Activated CD4-positive, alpha-beta T cell treated with anti-CD3 and anti-CD28 coated beads for 36 hours (primary cell): ENCODE data around the gene CASP6. TPM values are rescaled to one million over a fixed set of nuclear protein-coding genes. Genes with fewer than 3 reads are reported as not detected.

Experiments used
- ATAC-seq: fragments of 200-7000 bp; cut with Tn5 transposase; one replicate; pipeline ENCODE4 v1.10.0; 2021; ENCODE audit warnings: mild to moderate bottlenecking, moderate library complexity
- CTCF ChIA-PET: fragments of 350-600 bp; sonication (Branson Sonifier 250); formaldehyde crosslinking; loops from one replicate; lab custom pipeline; 2021; ENCODE audit warnings: antibody characterized with exemption; lab: Charles Lee
- POLR2A ChIA-PET: fragments of 350-600 bp; sonication (Branson Sonifier 250); formaldehyde crosslinking; loops from one replicate; lab custom pipeline; 2021; ENCODE audit warnings: antibody characterized with exemption, inconsistent platforms; lab: Charles Lee
- DNase-seq: peaks from one replicate; pipeline ENCODE4 v3.0.0-alpha.2; 2020
- H3K27ac Mint-ChIP-seq: one replicate; pipeline ENCODE4 v1.8.0; 2021; ENCODE audit warnings: mixed read lengths
- H3K27me3 Mint-ChIP-seq: one replicate; pipeline ENCODE4 v1.8.0; 2021; ENCODE audit warnings: mixed read lengths
- H3K36me3 Mint-ChIP-seq: one replicate; pipeline ENCODE4 v1.8.0; 2021; ENCODE audit warnings: low read depth, mixed read lengths
- H3K4me1 Mint-ChIP-seq: one replicate; pipeline ENCODE4 v1.8.0; 2021; ENCODE audit warnings: mixed read lengths
- H3K4me3 Mint-ChIP-seq: one replicate; pipeline ENCODE4 v1.8.0; 2021; ENCODE audit warnings: mild to moderate bottlenecking, moderate library complexity, mixed read lengths
- H3K9me3 Mint-ChIP-seq: one replicate; pipeline ENCODE4 v1.8.0; 2021; ENCODE audit warnings: low read depth, mixed read lengths
- intact Hi-C, 2 experiments: fragments of 100-400 bp; cut with DNase I in 1 of 2; cut with micrococcal nuclease in 1 of 2; formaldehyde crosslinking; loops; one replicate each; pipeline versions ENCODE4 v1.14.2 to v1.15.1; 2022 to 2024; cut with DNase I, micrococcal nuclease
- total RNA-seq, 2 experiments: library from RNA; stranded (reverse); gene quantifications; one replicate each; pipeline ENCODE4 v1.2.3, GENCODE V29; 2021

CASP6 gene
- total RNA-seq, 2 experiments from 2014 or later = 23.3 to 26.5 TPM

DNA sequence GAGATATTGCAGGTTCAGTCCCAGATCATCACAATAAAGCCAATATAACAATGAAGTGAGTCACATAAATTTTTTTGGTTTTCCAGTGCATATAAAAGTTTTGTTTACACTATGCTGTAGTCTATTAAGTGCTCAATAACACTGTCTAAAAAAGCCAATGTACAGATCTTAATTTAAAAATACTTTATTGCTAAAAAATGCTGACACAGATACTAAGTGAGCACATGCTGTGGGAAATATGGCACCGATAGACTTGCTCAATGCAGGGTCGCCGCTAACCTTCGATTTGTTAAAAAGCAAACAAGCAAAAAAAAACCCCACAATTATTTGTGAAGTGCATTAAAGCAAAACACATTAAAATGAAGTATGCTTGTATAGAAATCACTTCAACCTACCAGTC, 16.4 kb upstream of the CASP6 start:
- H3K36me3 Mint-ChIP-seq = peaks cover 25% of the 10 kb centered on the region
- no peaks in the 10 kb centered on the region for H3K9me3 Mint-ChIP-seq
- CTCF ChIA-PET = no interaction called here
- DNase-seq (no peak), ATAC-seq (no peak)
- no peaks in the 10 kb centered on the region for H3K27me3 Mint-ChIP-seq
- intact Hi-C loops = loop anchor here in 1 of 2 experiments (10.0 kb wide), 1 partner anchor 1065 kb away; the partner anchor contains the start of gene OSTC
- H3K4me3 Mint-ChIP-seq = no peak overlapping the region
- POLR2A ChIA-PET = no interaction called here
- H3K4me1 Mint-ChIP-seq = peaks cover 2% of the 10 kb centered on the region
- H3K27ac Mint-ChIP-seq = no peak overlapping the region

DNA sequence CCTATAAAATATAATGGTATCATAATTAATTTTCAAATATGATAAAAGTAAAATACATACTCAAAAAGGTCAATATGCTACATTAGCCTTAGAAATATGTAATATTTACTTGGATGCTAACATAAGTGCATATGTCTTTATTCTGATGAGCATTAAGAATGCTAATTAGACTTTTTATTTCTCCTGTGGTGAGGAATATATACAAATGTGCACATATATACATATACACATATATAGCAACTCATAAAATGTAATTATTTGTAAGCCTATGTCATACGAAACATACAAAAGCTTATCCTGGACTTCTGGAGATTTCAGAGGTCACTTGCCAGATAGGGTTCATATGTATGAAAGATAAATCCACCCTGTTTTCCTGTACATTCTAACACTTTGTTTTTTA, 15.5 kb upstream of the CASP6 start:
- ATAC-seq = no peak
- Mint-ChIP-seq H3K9me3 (no peaks in the 10 kb centered on the region), H3K4me1 (no peaks in the 10 kb centered on the region), H3K4me3 (no peak overlapping the region), H3K36me3 (peaks cover 24% of the 10 kb centered on the region), H3K27ac (no peak overlapping the region), H3K27me3 (no peaks in the 10 kb centered on the region)
- ChIA-PET CTCF (no interaction called here), POLR2A (no interaction called here)
- no peak for DNase-seq
- intact Hi-C loops = no loop called here

DNA sequence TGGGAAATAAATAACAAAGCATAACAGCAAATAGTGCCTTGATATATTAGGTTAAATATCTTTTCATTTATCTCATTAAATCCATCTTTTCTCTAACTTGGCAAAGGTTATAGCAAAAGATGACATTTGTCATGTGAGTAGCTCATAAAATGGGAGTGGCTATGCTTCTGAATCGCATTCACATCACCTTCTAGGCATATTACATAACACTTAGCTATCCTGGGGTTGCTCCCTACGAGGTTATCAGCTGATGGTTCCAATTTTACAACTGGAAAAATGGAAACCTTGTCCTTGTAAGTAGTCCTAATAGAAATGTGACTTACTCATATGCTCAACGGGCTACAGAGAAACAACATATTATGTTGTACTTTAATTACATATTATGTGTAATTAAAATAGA, 10.3 kb upstream of the CASP6 start:
- ChIA-PET POLR2A (no interaction called here), CTCF (interaction anchor here (2.6 kb wide), 1 partner anchor 12 kb away, joined by 6 read pairs; no protein-coding TSS in a partner anchor)
- no peak overlapping the region for H3K27ac Mint-ChIP-seq
- no peaks in the 10 kb centered on the region for H3K4me1 Mint-ChIP-seq
- DNase-seq (no peak), ATAC-seq (no peak)
- no peak overlapping the region for H3K4me3 Mint-ChIP-seq
- no peaks in the 10 kb centered on the region for H3K27me3 Mint-ChIP-seq
- H3K36me3 Mint-ChIP-seq = peaks cover 20% of the 10 kb centered on the region
- H3K9me3 Mint-ChIP-seq = no peaks in the 10 kb centered on the region
- intact Hi-C loops = no loop called here

DNA sequence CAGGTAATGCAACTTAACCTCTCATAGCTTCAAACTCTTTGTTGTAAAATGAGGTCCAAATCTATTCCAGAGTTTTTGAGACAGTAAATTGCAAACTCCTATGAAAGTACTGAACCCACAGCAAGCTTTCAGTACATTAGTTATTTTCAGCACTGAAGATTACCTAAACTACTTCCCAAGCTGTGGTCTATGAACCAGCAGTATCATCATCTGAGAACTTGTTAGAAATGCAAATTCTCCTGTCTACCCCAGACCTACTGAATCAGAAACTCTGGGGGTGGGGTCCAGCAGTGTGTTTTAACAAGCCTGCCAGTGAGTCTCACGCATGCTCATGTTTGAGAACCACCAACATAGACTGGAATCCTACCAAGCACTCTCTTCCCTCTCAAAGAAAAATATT, 5.7 kb upstream of the CASP6 start:
- Mint-ChIP-seq H3K9me3 (no peaks in the 10 kb centered on the region), H3K4me3 (no peak overlapping the region), H3K36me3 (peaks cover 3% of the 10 kb centered on the region), H3K4me1 (peaks cover 4% of the 10 kb centered on the region), H3K27me3 (no peaks in the 10 kb centered on the region), H3K27ac (no peak overlapping the region)
- POLR2A ChIA-PET = no interaction called here
- CTCF ChIA-PET = interaction anchor here (0.6 kb wide), 2 partner anchors 530 to 1137 kb away, joined by 3 read pairs; no protein-coding TSS in a partner anchor
- intact Hi-C loops = loop anchor here in 1 of 2 experiments (10.0 kb wide), 2 partner anchors 144 to 236 kb away; partner anchors contain the start of gene MCUB
- DNase-seq = no peak
- ATAC-seq = no peak

DNA sequence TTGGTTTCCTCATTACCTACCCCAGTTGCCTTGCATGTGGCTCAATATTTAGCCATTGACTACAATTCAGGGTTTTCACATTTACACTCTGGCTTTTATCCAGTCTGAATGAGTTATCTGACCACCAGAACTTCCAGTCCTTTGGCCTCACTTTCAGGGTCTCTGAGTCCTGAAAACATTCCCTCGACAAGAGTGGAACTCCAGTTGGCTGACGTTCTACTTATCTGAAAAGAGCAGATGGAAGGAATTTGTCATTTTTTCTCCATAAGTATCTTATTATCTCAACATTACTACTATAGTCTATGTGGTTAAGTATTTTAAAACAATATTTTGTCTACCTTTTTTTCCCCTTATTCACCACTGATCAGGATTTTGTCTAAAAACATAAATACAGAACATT, 5.2 kb upstream of the CASP6 start:
- ChIA-PET CTCF (interaction anchor here (0.6 kb wide), 2 partner anchors 529 to 1136 kb away, joined by 3 read pairs; no protein-coding TSS in a partner anchor), POLR2A (no interaction called here)
- H3K36me3 Mint-ChIP-seq = peaks cover 3% of the 10 kb centered on the region
- no peak overlapping the region for H3K4me3 Mint-ChIP-seq
- no peaks in the 10 kb centered on the region for H3K27me3 Mint-ChIP-seq
- H3K9me3 Mint-ChIP-seq = no peaks in the 10 kb centered on the region
- no peak overlapping the region for H3K27ac Mint-ChIP-seq
- DNase-seq (no peak), ATAC-seq (no peak)
- intact Hi-C loops = loop anchor here in 1 of 2 experiments (10.0 kb wide), 2 partner anchors 144 to 236 kb away; partner anchors contain the start of gene MCUB
- H3K4me1 Mint-ChIP-seq = peaks cover 9% of the 10 kb centered on the region

DNA sequence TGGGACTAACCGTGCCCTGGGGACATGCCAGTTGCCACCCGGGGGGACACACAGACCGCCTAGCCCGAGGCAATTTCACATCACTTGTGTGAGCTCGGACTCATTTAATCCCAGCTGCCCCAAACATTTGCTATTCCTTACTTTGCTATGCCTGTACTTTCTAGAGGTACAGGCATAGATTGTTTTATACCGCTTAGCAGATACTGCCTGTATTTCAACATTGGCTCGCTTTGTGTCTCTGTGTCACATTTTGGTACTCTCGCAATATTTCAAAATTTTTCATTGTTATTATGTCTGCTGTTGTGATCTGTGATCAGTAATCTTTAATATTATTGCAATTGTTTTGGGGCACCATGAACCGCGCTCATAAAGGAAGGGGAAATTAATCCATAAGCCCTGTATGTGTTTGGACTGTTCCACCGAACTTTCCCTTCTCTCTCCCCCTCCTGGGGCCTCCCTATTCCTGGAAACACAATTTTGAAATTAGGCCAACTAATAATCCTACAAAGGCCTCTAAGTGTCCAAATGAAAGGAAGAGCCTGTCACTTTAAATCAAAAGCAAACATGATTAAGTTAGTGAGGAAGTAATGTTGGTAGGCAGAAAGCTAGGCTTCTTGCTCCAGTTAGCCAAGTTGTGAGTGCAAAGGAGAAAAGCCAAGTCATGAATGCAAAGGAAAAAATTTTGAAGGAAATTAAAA, 568 bp upstream of the CASP6 start:
- H3K9me3 Mint-ChIP-seq = no peaks in the 10 kb centered on the region
- no peaks in the 10 kb centered on the region for H3K36me3 Mint-ChIP-seq

DNA sequence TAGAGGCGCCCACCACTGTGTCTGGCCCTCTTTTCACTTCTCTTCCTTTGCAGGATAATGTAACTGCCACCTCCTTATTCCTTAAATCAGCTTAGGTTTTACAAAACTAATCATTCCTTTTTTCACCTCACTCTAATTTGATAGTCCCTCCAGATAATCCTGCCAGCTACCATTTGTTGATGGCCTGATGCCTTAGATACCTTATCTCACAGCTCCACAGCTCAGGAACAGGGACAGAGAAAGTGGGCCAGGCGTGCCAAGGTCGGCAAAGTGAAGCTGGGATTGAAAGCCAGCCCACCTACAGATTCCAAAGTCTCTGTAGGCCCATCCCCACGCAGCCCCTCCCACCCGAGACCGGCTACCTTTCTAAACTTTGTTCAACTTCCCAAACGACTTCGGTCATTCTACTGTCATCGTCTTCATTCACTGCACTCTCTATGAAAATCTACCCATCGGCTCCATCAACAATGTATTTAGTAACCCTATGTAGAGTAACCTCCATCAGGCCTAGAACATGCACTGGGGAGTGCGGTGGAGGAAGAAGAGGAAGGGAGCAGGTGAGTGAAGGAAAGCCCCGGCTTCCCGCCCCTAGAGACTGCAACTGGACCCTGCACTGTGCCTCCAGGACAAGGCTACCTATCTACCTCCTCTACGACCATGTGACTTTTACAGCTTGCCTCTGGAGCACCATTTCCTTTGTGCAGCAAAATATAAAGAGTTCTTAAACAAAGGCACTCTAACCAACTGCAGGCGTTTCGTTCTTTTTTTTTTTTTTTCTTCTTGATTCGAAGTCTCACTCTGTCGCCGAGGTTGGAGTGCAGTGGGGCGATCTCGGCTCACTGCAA, 1.5 kb downstream of the CASP6 start:
- Mint-ChIP-seq H3K27ac (peak overlapping the region; percentile 78), H3K9me3 (no peaks in the 10 kb centered on the region), H3K27me3 (no peaks in the 10 kb centered on the region), H3K36me3 (peaks cover 9% of the 10 kb centered on the region), H3K4me1 (peaks cover 40% of the 10 kb centered on the region), H3K4me3 (peak overlapping the region; percentile 89)
- POLR2A ChIA-PET = interaction anchor here (1.7 kb wide), 1 partner anchor 28 kb away, joined by 7 read pairs; the partner anchor contains the start of gene PLA2G12A
- peak; percentile 21 for DNase-seq
- CTCF ChIA-PET = interaction anchor here (0.7 to 1.6 kb wide), 6 partner anchors 12 to 422 kb away, joined by 3 to 9 read pairs (median 4); no protein-coding TSS in a partner anchor
- peak; percentile 13 for ATAC-seq
- intact Hi-C loops = loop anchor here (2.0 to 10.0 kb wide), 7 partner anchors 27 to 276 kb away; partner anchors contain the start of genes MCUB (in 1 of the 2) and SEC24B (in 1 of the 2)

More for the DNA sequence above, 568 bp upstream of the CASP6 start:
- DNase-seq (no peak), ATAC-seq (no peak)
- ChIA-PET POLR2A (interaction anchor here (0.6 kb wide), 1 partner anchor 144 kb away, joined by 5 read pairs; the partner anchor contains the start of gene MCUB), CTCF (interaction anchor here (0.6 to 1.4 kb wide), 8 partner anchors 9 to 300 kb away, joined by 3 read pairs; no protein-coding TSS in a partner anchor)
- Mint-ChIP-seq H3K4me1 (peaks cover 30% of the 10 kb centered on the region), H3K4me3 (peak overlapping the region; percentile 89), H3K27ac (peak overlapping the region; percentile 62), H3K27me3 (no peaks in the 10 kb centered on the region)
- intact Hi-C loops = loop anchor here (1.0 to 10.0 kb wide), 11 partner anchors 25 to 273 kb away; partner anchors contain the start of genes MCUB (in 2 of the 2), SEC24B (in 2 of the 2) and GAR1 (in 1 of the 2)

DNA sequence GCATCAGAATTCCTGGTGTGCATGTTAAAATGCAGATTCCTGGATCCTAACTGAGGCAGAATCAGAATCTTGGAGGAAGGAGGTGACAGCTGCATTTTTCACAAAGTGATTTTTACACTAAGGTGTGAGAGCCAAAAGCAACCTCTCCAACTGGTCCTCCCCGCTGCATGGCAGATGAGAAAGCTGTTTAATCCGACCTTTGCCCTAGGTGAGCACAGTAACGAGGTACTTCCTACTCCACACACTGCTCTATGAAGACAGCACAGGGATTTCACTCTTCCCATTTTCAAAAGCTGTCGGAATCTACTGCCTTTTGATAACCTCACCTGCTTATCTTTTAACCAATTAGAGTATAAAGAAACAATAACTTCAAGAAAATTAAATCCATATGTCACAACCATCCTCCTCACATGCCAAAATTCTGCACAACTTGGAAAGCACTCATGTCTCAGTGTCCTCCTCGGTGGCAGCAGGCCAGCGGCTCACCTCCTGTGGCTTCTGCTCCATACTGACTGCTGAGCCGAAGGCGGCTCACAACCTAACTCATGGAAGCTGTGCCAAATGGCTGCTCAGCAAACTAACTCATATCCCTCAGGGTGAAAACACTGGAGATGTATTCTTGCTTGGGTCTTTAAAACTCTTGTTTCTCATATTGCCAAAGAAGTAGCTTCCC, 3.6 kb downstream of the CASP6 start:
- DNase-seq (no peak), ATAC-seq (no peak)
- Mint-ChIP-seq H3K4me3 (no peak overlapping the region), H3K4me1 (peaks cover 40% of the 10 kb centered on the region), H3K27ac (no peak overlapping the region), H3K36me3 (peaks cover 11% of the 10 kb centered on the region), H3K27me3 (no peaks in the 10 kb centered on the region), H3K9me3 (no peaks in the 10 kb centered on the region)
- ChIA-PET POLR2A (no interaction called here), CTCF (interaction anchor here (0.6 to 1.7 kb wide), 6 partner anchors 19 to 260 kb away, joined by 3 to 5 read pairs (median 4); no protein-coding TSS in a partner anchor)
- intact Hi-C loops = loop anchor here (5.0 to 10.0 kb wide), 4 partner anchors 135 to 278 kb away; partner anchors contain the start of genes MCUB (in 1 of the 2) and SEC24B (in 1 of the 2)

DNA sequence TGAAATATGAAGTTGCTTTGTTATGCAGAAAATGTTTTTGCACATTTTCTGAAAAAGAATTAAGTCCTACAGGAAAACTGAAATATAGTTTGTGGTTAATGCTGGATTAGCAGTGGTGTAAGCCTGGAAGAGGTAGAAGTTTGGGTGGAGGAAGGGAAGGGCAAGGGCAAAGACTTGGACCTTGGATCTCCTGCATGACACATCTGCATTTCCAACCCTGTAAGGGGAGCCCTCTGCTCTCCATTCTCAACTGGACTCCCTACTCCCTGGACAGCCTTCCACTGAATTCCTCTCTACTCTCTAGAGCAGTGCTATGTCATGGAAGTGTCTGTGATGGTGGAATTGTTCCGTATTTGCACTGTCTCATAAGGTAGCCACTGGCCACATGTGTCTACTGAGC, 4.6 kb downstream of the CASP6 start:
- H3K4me1 Mint-ChIP-seq = peaks cover 34% of the 10 kb centered on the region
- no peaks in the 10 kb centered on the region for H3K27me3 Mint-ChIP-seq
- no peak for ATAC-seq
- H3K9me3 Mint-ChIP-seq = no peaks in the 10 kb centered on the region
- POLR2A ChIA-PET = no interaction called here
- no peak overlapping the region for H3K4me3 Mint-ChIP-seq
- CTCF ChIA-PET = no interaction called here
- peaks cover 17% of the 10 kb centered on the region for H3K36me3 Mint-ChIP-seq
- no peak overlapping the region for H3K27ac Mint-ChIP-seq
- intact Hi-C loops = no loop called here
- DNase-seq = no peak

DNA sequence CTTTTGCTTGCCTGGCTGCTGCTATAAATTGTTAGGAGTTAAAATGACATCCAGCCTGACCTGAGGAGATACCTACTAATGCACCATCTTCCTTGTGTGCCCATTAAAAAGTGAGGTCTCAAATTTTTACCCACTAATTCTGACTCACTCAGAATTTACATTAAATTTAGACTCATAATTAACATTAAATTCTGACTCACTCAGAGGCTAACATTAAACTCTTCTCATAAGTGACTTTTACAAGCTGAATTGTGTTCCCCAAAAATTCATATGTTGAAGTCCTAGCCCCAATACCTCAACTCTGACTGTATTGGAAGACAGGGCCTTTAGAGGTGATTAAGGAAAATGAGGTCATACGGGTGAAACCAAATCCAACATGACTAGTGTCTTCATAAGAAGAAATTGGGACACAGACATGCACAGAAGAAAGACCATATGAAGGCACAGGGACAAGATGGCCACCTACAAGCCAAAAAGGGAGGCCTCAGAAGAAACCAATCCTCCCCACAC, 11.8 kb downstream of the CASP6 start:
- ATAC-seq (peak; percentile 72), DNase-seq (no peak)
- H3K27ac Mint-ChIP-seq = peak overlapping the region; percentile 65
- H3K4me1 Mint-ChIP-seq = peaks cover 28% of the 10 kb centered on the region
- peaks cover 2% of the 10 kb centered on the region for H3K9me3 Mint-ChIP-seq
- POLR2A ChIA-PET = no interaction called here
- CTCF ChIA-PET = interaction anchor here (1.0 kb wide), 1 partner anchor 43 kb away, joined by 3 read pairs; no protein-coding TSS in a partner anchor
- no peaks in the 10 kb centered on the region for H3K27me3 Mint-ChIP-seq
- no peak overlapping the region for H3K4me3 Mint-ChIP-seq
- H3K36me3 Mint-ChIP-seq = peaks cover 49% of the 10 kb centered on the region
- intact Hi-C loops = loop anchor here in 1 of 2 experiments (1.0 kb wide), 1 partner anchor 43 kb away; no protein-coding TSS in a partner anchor
